HEK293 (cell line): ENCODE measurements around the gene CHGA.

Experiments
- CTCF ChIA-PET: fragments of 350-600 bp; formaldehyde crosslinking; extraction: SDS; loops from one replicate; lab custom pipeline; 2021; ENCODE audit warnings: antibody characterized with exemption; lab: Yijun Ruan, JAX
- POLR2A ChIA-PET: fragments of 300-600 bp; formaldehyde crosslinking; extraction: SDS; loops from one replicate; lab custom pipeline; 2020; ENCODE audit warnings: antibody characterized with exemption, inconsistent platforms; lab: Yijun Ruan, JAX
- H3K27ac ChIP-seq: fragments of 200-500 bp; sonication (Bioruptor generic); 2 replicates; pipeline ENCODE4 v1.5.1; 2014; ENCODE audit warnings: low read depth, low read length, control low read depth, inconsistent platforms; ENCODE audit errors: extremely low read depth
- H3K36me3 ChIP-seq, 2 experiments: fragments of 200-500 bp in 1 of 2; sonication (Bioruptor generic) in 1 of 2; 1 replicate in 1 of 2; 2 replicates in 1 of 2; pipeline ENCODE4 v1.5.1; 2014 to 2017; ENCODE audit warnings: inconsistent platforms in 2 of 2, low read length in 2 of 2; ENCODE audit not compliant: control insufficient read depth in 2 of 2, insufficient read depth in 1 of 2
- H3K4me1 ChIP-seq: fragments of 200-500 bp; sonication (Bioruptor generic); 2 replicates; pipeline ENCODE4 v1.5.1; 2014; ENCODE audit warnings: mild to moderate bottlenecking, low read length, inconsistent platforms; ENCODE audit not compliant: control insufficient read depth, insufficient read depth
- H3K4me3 ChIP-seq: 2 replicates; pipeline ENCODE4 v1.5.1; 2011; ENCODE audit warnings: low read depth, mild to moderate bottlenecking, control low read depth, low read length, moderate library complexity
- H3K9me3 ChIP-seq: fragments of 200-500 bp; sonication (Bioruptor generic); 2 replicates; pipeline ENCODE4 v1.5.1; 2014; ENCODE audit warnings: low read depth, low read length, inconsistent platforms; ENCODE audit not compliant: control insufficient read depth, insufficient read depth
- FEZF1 ChIP-seq: fragments of 450-650 bp; formaldehyde crosslinking; IDR thresholded peaks from 2 replicates; pipeline ENCODE4 v1.5.1; 2016; ENCODE audit warnings: missing biosample characterization, missing genetic modification characterization
- GLI2 ChIP-seq: fragments of 450-650 bp; formaldehyde crosslinking; IDR thresholded peaks from 2 replicates; pipeline ENCODE4; 2017; ENCODE audit warnings: missing biosample characterization, missing genetic modification characterization, low read depth, borderline replicate concordance
- MEIS1 ChIP-seq: sonication (generic); formaldehyde crosslinking; IDR thresholded peaks from 2 replicates; pipeline ENCODE4 v1.8.1; 2022; ENCODE audit warnings: missing genetic modification reagents, mild to moderate bottlenecking, borderline replicate concordance
- OSR2 ChIP-seq: fragments of 450-650 bp; formaldehyde crosslinking; IDR thresholded peaks from 2 replicates; pipeline ENCODE4 v1.5.1; 2016; ENCODE audit warnings: missing biosample characterization, missing genetic modification characterization
- SCRT1 ChIP-seq: fragments of 450-650 bp; formaldehyde crosslinking; IDR thresholded peaks from 2 replicates; pipeline ENCODE4 v1.5.1; 2016; ENCODE audit warnings: missing biosample characterization, missing genetic modification characterization, borderline replicate concordance
- SCRT2 ChIP-seq: fragments of 450-650 bp; formaldehyde crosslinking; IDR thresholded peaks from 2 replicates; pipeline ENCODE4 v1.5.1; 2016; ENCODE audit warnings: missing biosample characterization, missing genetic modification characterization
- SETDB1 ChIP-seq: IDR thresholded peaks from one replicate; pipeline ENCODE4 v1.6.1; 2017; ENCODE audit warnings: mild to moderate bottlenecking, low read length, moderate library complexity, mixed read lengths; ENCODE audit not compliant: insufficient read length
- ZNF132 ChIP-seq: fragments of 450-650 bp; formaldehyde crosslinking; IDR thresholded peaks from 2 replicates; pipeline ENCODE4 v1.5.1; 2017; ENCODE audit warnings: missing biosample characterization, missing genetic modification characterization, borderline replicate concordance
- ZNF221 ChIP-seq: fragments of 450-650 bp; formaldehyde crosslinking; IDR thresholded peaks from 2 replicates; pipeline ENCODE4 v1.5.1; 2017; ENCODE audit warnings: missing biosample characterization, missing genetic modification characterization, borderline replicate concordance
- ZNF239 ChIP-seq: fragments of 450-650 bp; formaldehyde crosslinking; IDR thresholded peaks from 2 replicates; pipeline ENCODE4 v1.5.1; 2016; ENCODE audit warnings: missing biosample characterization, missing genetic modification characterization
- ZNF248 ChIP-seq: fragments of 450-650 bp; formaldehyde crosslinking; IDR thresholded peaks from 2 replicates; pipeline ENCODE4 v1.5.1; 2017; ENCODE audit warnings: missing biosample characterization, missing genetic modification characterization
- ZNF266 ChIP-seq: fragments of 450-650 bp; formaldehyde crosslinking; IDR thresholded peaks from 2 replicates; pipeline ENCODE4 v1.5.1; 2016; ENCODE audit warnings: missing biosample characterization, missing genetic modification characterization, low read depth
- ZNF391 ChIP-seq: fragments of 450-650 bp; formaldehyde crosslinking; IDR thresholded peaks from 2 replicates; pipeline ENCODE4 v1.5.1; 2016; ENCODE audit warnings: low read depth, missing biosample characterization, missing genetic modification characterization, borderline replicate concordance
- ZNF514 ChIP-seq: fragments of 450-650 bp; formaldehyde crosslinking; IDR thresholded peaks from 2 replicates; pipeline ENCODE4 v1.5.1; 2016; ENCODE audit warnings: missing biosample characterization, missing genetic modification characterization
- ZNF549 ChIP-seq: fragments of 450-650 bp; IDR thresholded peaks from 2 replicates; pipeline ENCODE4 v1.5.1; 2018; ENCODE audit warnings: missing biosample characterization, missing genetic modification characterization, mild to moderate bottlenecking, inconsistent platforms, moderate library complexity
- ZNF560 ChIP-seq: fragments of 450-650 bp; formaldehyde crosslinking; IDR thresholded peaks from 2 replicates; pipeline ENCODE4 v1.5.1; 2017; ENCODE audit warnings: missing biosample characterization, missing genetic modification characterization, borderline replicate concordance
- ZNF624 ChIP-seq: fragments of 450-650 bp; formaldehyde crosslinking; IDR thresholded peaks from 2 replicates; pipeline ENCODE4 v1.5.1; 2017; ENCODE audit warnings: missing biosample characterization, missing genetic modification characterization
- ZNF626 ChIP-seq: fragments of 450-650 bp; sonication (Bioruptor Pico); formaldehyde crosslinking; IDR thresholded peaks from 2 replicates; pipeline ENCODE4 v1.5.1; 2018; ENCODE audit warnings: missing biosample characterization, missing genetic modification characterization, inconsistent platforms
- ZNF76 ChIP-seq: fragments of 450-650 bp; formaldehyde crosslinking; IDR thresholded peaks from 2 replicates; pipeline ENCODE4; 2016; ENCODE audit warnings: low read depth, missing biosample characterization, missing genetic modification characterization, borderline replicate concordance
- ZNF768 ChIP-seq: fragments of 450-650 bp; formaldehyde crosslinking; IDR thresholded peaks from 2 replicates; pipeline ENCODE4 v1.5.1; 2018; ENCODE audit warnings: missing biosample characterization, mild to moderate bottlenecking, missing genetic modification characterization
- ZXDB ChIP-seq: fragments of 450-650 bp; formaldehyde crosslinking; IDR thresholded peaks from 2 replicates; pipeline ENCODE4 v1.5.1; 2016; ENCODE audit warnings: missing biosample characterization, missing genetic modification characterization
- TF ChIP-seq, protein P1 (sequence below): sonication (generic); formaldehyde crosslinking; IDR thresholded peaks from 2 replicates; pipeline ENCODE4 v1.8.1; 2022; ENCODE audit warnings: mild to moderate bottlenecking, moderate library complexity, missing genetic modification reagents
- TF ChIP-seq, protein P2 (sequence below): fragments of 450-650 bp; formaldehyde crosslinking; IDR thresholded peaks from 2 replicates; pipeline ENCODE4 v1.5.1; 2016; ENCODE audit warnings: missing biosample characterization, missing genetic modification characterization
- TF ChIP-seq, protein P3 (sequence below): fragments of 450-650 bp; formaldehyde crosslinking; IDR thresholded peaks from 2 replicates; pipeline ENCODE4 v1.5.1; 2017; ENCODE audit warnings: missing biosample characterization, missing genetic modification characterization
- TF ChIP-seq, protein P4 (sequence below): fragments of 450-650 bp; formaldehyde crosslinking; IDR thresholded peaks from 2 replicates; pipeline ENCODE4 v1.5.1; 2016; ENCODE audit warnings: missing biosample characterization, missing genetic modification characterization
- TF ChIP-seq, protein P5 (sequence below): fragments of 450-650 bp; formaldehyde crosslinking; optimal IDR thresholded peaks from 2 replicates; pipeline ENCODE3; 2016; ENCODE audit warnings: missing biosample characterization, mild to moderate bottlenecking, missing genetic modification characterization

The CHGA gene

DNA sequence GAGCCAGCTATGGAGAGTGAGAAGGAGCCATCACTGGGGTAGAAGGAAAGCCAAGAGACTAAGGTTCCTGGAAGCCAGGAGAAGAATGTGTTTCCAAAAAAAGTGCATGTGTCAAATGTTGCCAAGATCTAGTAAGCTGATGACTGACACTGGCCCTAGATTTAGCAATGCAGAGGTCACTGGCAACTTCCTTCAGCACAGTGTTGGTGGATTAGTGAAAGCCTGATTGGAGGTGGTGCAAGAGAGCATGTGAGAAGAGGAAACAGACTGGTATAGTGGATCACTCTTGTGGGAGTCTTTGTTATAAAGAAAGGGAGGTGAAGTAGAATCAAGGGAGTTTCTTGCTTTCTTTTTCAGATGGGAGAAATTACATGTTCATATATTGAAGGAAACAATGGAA lies 34.1 kb upstream of the CHGA start (continued):
- no peak for TF ChIP-seq ZNF266 (tag by site-specific recombination)
- TF ChIP-seq ZNF514 (tag by site-specific recombination): no peak
- TF ChIP-seq ZNF626: no peak
- TF ChIP-seq ZNF221 (tag by site-specific recombination): no peak
- no peak for TF ChIP-seq ZNF239 (tag by site-specific recombination)
- TF ChIP-seq, protein P1, sequence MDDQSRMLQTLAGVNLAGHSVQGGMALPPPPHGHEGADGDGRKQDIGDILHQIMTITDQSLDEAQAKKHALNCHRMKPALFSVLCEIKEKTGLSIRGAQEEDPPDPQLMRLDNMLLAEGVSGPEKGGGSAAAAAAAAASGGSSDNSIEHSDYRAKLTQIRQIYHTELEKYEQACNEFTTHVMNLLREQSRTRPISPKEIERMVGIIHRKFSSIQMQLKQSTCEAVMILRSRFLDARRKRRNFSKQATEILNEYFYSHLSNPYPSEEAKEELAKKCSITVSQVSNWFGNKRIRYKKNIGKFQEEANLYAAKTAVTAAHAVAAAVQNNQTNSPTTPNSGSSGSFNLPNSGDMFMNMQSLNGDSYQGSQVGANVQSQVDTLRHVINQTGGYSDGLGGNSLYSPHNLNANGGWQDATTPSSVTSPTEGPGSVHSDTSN (CRISPR knock-in tag): no peak
- no peak for TF ChIP-seq OSR2 (tag by site-specific recombination)
- TF ChIP-seq, protein P2, sequence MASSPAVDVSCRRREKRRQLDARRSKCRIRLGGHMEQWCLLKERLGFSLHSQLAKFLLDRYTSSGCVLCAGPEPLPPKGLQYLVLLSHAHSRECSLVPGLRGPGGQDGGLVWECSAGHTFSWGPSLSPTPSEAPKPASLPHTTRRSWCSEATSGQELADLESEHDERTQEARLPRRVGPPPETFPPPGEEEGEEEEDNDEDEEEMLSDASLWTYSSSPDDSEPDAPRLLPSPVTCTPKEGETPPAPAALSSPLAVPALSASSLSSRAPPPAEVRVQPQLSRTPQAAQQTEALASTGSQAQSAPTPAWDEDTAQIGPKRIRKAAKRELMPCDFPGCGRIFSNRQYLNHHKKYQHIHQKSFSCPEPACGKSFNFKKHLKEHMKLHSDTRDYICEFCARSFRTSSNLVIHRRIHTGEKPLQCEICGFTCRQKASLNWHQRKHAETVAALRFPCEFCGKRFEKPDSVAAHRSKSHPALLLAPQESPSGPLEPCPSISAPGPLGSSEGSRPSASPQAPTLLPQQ: no peak
- TF ChIP-seq GLI2: no peak
- TF ChIP-seq MEIS1 (CRISPR knock-in tag): no peak
- TF ChIP-seq ZNF624 (tag by site-specific recombination): no peak

DNA sequence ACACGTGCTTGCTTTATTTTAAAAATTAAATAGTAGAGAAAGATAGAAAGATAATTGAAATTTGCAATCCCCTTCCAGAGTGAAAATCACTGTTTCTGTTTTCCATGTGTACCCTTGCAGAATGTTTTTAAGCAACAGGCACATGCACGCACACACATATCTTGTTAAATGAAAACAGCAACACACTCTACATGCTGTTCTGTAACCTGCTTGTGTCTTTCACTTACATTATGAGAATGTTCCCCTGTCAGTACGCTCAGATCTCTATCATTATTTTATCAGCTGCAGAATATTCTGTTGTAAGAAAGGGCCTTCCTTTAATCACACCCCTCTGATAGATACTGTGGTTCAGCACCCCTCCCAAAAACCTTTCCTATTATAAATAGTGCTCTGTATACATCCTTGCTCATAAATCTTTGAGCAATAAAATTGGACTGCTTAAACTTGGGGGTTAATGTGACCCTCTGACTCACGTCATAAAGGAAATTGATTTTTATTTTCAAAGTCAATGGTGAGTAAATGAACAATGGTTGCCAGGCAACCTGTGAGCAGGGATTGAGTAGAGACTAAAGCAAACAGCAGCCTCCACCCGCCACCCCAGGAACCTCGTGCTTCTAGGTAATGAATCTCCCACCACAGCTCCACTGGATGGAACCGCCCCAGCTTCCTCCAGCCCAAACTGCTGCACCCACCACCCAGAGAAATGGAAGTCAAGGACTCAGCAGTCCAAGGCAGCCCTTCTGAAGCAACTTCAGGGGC lies 31.9 kb upstream of the CHGA start:
- no peaks in the 10 kb centered on the region for H3K9me3 ChIP-seq
- H3K36me3 ChIP-seq: no peaks in the 10 kb centered on the region
- ChIA-PET CTCF (interaction anchor here (0.9 kb wide), 1 partner anchor 10 kb away, joined by 3 read pairs; no protein-coding TSS in a partner anchor), POLR2A (no interaction called here)
- no peak overlapping the region for H3K4me3 ChIP-seq
- peaks cover 4% of the 10 kb centered on the region; the same call in 1 of the 2 replicates for H3K4me1 ChIP-seq
- TF ChIP-seq SCRT2 (tag by site-specific recombination): 0 out of 2 replicates have a peak, but pooled peaks have one; percentile 12
- TF ChIP-seq, protein P3, sequence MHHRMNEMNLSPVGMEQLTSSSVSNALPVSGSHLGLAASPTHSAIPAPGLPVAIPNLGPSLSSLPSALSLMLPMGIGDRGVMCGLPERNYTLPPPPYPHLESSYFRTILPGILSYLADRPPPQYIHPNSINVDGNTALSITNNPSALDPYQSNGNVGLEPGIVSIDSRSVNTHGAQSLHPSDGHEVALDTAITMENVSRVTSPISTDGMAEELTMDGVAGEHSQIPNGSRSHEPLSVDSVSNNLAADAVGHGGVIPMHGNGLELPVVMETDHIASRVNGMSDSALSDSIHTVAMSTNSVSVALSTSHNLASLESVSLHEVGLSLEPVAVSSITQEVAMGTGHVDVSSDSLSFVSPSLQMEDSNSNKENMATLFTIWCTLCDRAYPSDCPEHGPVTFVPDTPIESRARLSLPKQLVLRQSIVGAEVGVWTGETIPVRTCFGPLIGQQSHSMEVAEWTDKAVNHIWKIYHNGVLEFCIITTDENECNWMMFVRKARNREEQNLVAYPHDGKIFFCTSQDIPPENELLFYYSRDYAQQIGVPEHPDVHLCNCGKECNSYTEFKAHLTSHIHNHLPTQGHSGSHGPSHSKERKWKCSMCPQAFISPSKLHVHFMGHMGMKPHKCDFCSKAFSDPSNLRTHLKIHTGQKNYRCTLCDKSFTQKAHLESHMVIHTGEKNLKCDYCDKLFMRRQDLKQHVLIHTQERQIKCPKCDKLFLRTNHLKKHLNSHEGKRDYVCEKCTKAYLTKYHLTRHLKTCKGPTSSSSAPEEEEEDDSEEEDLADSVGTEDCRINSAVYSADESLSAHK (tag by site-specific recombination): no peak
- peak; percentile 19; the same call in 1 of the 2 replicates for TF ChIP-seq FEZF1 (tag by site-specific recombination)
- no peak overlapping the region for H3K27ac ChIP-seq

DNA sequence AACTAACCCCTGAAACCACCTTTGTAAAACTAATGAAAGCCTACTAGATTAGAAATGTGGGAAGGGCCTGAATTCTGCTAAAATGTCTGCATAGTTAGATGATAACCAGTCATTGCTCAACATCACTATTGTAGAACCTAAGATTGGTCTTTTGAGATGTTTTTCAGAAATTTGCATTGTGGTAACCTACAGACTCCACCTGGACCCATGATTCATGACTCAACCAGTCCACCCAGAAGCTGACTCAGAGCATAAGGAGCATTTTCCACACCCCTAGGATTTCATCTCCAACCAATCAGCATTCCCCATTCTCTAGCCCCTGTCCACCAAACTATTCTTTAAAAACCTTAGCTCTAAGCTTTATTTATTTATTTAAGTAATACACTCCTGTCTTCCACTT lies 30.4 kb upstream of the CHGA start:
- CTCF ChIA-PET: interaction anchor here (0.6 to 0.9 kb wide), 2 partner anchors 10 to 206 kb away, joined by 3 read pairs; no protein-coding TSS in a partner anchor
- Histone ChIP-seq H3K36me3 (no peaks in the 10 kb centered on the region), H3K27ac (no peak overlapping the region), H3K9me3 (no peaks in the 10 kb centered on the region), H3K4me3 (no peak overlapping the region), H3K4me1 (peaks cover 4% of the 10 kb centered on the region; the same call in 1 of the 2 replicates)
- POLR2A ChIA-PET: no interaction called here
- TF ChIP-seq, protein P4, sequence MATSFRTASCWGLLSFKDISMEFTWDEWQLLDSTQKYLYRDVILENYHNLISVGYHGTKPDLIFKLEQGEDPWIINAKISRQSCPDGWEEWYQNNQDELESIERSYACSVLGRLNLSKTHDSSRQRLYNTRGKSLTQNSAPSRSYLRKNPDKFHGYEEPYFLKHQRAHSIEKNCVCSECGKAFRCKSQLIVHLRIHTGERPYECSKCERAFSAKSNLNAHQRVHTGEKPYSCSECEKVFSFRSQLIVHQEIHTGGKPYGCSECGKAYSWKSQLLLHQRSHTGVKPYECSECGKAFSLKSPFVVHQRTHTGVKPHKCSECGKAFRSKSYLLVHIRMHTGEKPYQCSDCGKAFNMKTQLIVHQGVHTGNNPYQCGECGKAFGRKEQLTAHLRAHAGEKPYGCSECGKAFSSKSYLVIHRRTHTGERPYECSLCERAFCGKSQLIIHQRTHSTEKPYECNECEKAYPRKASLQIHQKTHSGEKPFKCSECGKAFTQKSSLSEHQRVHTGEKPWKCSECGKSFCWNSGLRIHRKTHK (tag by site-specific recombination): no peak
- TF ChIP-seq SCRT1 (tag by site-specific recombination): no peak
- no peak for TF ChIP-seq ZNF248
- no peak for TF ChIP-seq ZNF549 (tag by site-specific recombination)
- TF ChIP-seq ZNF132 (tag by site-specific recombination): no peak
- no peak for TF ChIP-seq SETDB1
- TF ChIP-seq ZNF76 (tag by site-specific recombination): no peak
- TF ChIP-seq ZNF768: no peak
- TF ChIP-seq ZNF391 (tag by site-specific recombination): no peak
- TF ChIP-seq, protein P5, sequence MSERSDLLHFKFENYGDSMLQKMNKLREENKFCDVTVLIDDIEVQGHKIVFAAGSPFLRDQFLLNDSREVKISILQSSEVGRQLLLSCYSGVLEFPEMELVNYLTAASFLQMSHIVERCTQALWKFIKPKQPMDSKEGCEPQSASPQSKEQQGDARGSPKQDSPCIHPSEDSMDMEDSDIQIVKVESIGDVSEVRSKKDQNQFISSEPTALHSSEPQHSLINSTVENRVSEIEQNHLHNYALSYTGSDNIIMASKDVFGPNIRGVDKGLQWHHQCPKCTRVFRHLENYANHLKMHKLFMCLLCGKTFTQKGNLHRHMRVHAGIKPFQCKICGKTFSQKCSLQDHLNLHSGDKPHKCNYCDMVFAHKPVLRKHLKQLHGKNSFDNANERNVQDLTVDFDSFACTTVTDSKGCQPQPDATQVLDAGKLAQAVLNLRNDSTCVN (tag by site-specific recombination): no peak
- TF ChIP-seq ZXDB (tag by site-specific recombination): no peak
- no peak for TF ChIP-seq ZNF560
